Ishikawa (cell line): Measurements from ENCODE around the gene CPN2.
A peak's percentile ranks its signal among the peaks of the same experiment; 100 is the strongest.

Experiments used
- CEBPB ChIP-seq: IDR thresholded peaks from 2 replicates; pipeline ENCODE4 v1.6.1; 2012
- CREB1 ChIP-seq: IDR thresholded peaks from 2 replicates; pipeline ENCODE4 v1.6.1; 2012; ENCODE audit warnings: low read depth
- EGR1 ChIP-seq: IDR thresholded peaks from 2 replicates; pipeline ENCODE4 v1.6.1; 2012
- EP300 ChIP-seq: IDR thresholded peaks from 2 replicates; pipeline ENCODE4 v1.6.1; 2012; ENCODE audit warnings: borderline replicate concordance
- FOXM1 ChIP-seq: IDR thresholded peaks from 2 replicates; pipeline ENCODE4 v1.6.1; 2012; ENCODE audit warnings: low read depth, borderline replicate concordance
- NFIC ChIP-seq: IDR thresholded peaks from 2 replicates; pipeline ENCODE4 v1.6.1; 2012
- RAD21 ChIP-seq: IDR thresholded peaks from 2 replicates; pipeline ENCODE4 v1.6.1; 2012; ENCODE audit warnings: low read depth
- TAF1 ChIP-seq: IDR thresholded peaks from 2 replicates; pipeline ENCODE4 v1.6.1; 2012; ENCODE audit warnings: low read depth, mild to moderate bottlenecking
- TCF12 ChIP-seq: IDR thresholded peaks from 2 replicates; pipeline ENCODE4 v1.6.1; 2012; ENCODE audit warnings: low read depth
- TEAD4 ChIP-seq: IDR thresholded peaks from 2 replicates; pipeline ENCODE4 v1.6.1; 2012
- YY1 ChIP-seq: IDR thresholded peaks from 2 replicates; pipeline ENCODE4 v1.6.1; 2012; ENCODE audit warnings: low read depth
- ZBTB7A ChIP-seq: IDR thresholded peaks from 2 replicates; pipeline ENCODE4 v1.6.1; 2012; ENCODE audit warnings: low read depth
- TF ChIP-seq, protein P1 (sequence below): IDR thresholded peaks from 2 replicates; pipeline ENCODE4 v1.6.1; 2012; ENCODE audit warnings: low read depth, mild to moderate bottlenecking
- TF ChIP-seq, protein P2 (sequence below): IDR thresholded peaks from 2 replicates; pipeline ENCODE4 v1.6.1; 2012
- TF ChIP-seq, protein P3 (sequence below): IDR thresholded peaks from 2 replicates; pipeline ENCODE4 v1.6.1; 2012

CPN2 gene

DNA sequence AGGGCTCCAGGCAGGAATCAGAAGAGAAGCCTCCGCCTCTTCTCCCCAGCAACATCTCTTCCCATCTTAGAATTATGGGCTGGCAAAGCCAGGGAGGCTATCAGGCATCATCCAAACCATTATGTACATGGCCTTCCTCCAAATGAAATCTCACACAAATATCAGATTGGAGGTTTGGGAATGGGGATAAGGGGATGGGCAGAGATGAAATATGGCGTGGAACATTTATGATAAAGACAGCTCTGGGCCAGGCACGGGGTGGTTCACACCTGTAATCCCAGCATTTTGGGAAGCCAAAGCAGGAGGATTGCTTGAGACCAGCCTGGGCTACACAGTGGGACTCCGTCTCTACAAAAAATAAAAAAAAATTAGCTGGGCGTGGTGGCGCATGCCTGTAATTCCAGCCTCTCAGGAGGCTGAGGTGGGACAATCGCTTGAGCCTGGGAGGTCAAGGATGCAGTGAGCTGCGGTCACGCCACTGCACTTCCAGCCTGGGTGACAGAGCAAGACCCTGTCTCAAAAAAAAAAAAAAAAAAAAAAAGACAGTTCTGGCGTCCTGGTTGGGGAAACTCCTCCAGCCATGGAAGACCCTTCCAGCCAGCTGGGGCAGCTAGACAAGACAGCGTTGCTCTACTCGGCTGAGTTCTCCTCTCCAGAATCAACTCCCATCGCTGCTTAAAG, 36.6 kb downstream of the CPN2 start:
- TF ChIP-seq FOXM1 (0 out of 2 replicates have a peak, but pooled peaks have one; percentile 64), RAD21 (peak; percentile 15; the same call in 1 of the 2 replicates), CREB1 (no peak), TCF12 (peak; percentile 91), TEAD4 (peak; percentile 98), CEBPB (0 out of 2 replicates have a peak, but pooled peaks have one; percentile 4), NFIC (peak; percentile 72), EP300 (peak; percentile 96), ZBTB7A (0 out of 2 replicates have a peak, but pooled peaks have one; percentile 53), TAF1 (no peak), YY1 (peak; percentile 21; the same call in 1 of the 2 replicates), EGR1 (no peak)
- TF ChIP-seq, protein P1, sequence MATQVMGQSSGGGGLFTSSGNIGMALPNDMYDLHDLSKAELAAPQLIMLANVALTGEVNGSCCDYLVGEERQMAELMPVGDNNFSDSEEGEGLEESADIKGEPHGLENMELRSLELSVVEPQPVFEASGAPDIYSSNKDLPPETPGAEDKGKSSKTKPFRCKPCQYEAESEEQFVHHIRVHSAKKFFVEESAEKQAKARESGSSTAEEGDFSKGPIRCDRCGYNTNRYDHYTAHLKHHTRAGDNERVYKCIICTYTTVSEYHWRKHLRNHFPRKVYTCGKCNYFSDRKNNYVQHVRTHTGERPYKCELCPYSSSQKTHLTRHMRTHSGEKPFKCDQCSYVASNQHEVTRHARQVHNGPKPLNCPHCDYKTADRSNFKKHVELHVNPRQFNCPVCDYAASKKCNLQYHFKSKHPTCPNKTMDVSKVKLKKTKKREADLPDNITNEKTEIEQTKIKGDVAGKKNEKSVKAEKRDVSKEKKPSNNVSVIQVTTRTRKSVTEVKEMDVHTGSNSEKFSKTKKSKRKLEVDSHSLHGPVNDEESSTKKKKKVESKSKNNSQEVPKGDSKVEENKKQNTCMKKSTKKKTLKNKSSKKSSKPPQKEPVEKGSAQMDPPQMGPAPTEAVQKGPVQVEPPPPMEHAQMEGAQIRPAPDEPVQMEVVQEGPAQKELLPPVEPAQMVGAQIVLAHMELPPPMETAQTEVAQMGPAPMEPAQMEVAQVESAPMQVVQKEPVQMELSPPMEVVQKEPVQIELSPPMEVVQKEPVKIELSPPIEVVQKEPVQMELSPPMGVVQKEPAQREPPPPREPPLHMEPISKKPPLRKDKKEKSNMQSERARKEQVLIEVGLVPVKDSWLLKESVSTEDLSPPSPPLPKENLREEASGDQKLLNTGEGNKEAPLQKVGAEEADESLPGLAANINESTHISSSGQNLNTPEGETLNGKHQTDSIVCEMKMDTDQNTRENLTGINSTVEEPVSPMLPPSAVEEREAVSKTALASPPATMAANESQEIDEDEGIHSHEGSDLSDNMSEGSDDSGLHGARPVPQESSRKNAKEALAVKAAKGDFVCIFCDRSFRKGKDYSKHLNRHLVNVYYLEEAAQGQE = no peak
- TF ChIP-seq, protein P2, sequence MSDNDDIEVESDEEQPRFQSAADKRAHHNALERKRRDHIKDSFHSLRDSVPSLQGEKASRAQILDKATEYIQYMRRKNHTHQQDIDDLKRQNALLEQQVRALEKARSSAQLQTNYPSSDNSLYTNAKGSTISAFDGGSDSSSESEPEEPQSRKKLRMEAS = no peak
- TF ChIP-seq, protein P3, sequence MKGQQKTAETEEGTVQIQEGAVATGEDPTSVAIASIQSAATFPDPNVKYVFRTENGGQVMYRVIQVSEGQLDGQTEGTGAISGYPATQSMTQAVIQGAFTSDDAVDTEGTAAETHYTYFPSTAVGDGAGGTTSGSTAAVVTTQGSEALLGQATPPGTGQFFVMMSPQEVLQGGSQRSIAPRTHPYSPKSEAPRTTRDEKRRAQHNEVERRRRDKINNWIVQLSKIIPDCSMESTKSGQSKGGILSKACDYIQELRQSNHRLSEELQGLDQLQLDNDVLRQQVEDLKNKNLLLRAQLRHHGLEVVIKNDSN = no peak; the same call in 1 of the 2 replicates

DNA sequence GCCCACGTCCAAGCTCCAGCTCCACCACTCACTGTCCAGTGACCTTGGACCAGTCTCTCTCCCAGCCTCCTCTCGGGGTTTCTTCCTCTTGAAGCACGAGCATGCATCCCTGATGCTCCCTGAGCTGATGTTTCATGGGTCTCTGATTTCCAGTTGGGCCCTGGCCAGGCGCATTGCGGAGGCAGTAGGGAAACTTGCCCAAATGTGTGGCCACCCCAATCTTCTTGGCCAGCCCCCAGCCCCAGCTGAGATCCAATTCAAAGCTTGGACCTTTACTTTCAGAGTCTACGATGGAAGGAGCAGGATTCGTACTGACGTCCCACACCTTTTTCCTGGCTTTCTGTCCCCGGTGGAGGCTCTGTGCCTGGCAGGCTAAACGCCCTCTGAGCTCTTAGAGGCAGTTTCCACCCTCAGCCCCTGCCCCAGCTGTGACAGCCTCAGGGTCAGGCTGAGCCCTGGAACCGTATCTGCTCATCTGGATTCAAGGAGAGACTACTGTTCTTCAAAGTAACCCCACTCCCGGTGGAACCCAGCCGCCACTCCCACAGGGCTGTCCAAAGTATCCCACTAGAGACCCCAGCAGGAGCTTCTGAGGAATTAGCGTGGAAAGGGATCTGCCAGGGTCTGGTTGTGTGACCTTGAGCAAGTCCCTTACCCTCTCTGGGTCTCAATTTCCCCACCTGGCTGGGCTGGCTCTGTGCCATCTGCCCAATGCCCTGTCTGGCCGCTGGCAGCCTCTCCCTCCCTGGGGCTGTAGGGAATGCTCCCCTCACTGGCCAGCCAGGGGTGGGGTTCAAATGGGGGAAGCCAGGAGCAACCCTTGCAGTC, 37.4 kb downstream of the CPN2 start:
- TF ChIP-seq EP300 (no peak), NFIC (peak; percentile 63)

DNA sequence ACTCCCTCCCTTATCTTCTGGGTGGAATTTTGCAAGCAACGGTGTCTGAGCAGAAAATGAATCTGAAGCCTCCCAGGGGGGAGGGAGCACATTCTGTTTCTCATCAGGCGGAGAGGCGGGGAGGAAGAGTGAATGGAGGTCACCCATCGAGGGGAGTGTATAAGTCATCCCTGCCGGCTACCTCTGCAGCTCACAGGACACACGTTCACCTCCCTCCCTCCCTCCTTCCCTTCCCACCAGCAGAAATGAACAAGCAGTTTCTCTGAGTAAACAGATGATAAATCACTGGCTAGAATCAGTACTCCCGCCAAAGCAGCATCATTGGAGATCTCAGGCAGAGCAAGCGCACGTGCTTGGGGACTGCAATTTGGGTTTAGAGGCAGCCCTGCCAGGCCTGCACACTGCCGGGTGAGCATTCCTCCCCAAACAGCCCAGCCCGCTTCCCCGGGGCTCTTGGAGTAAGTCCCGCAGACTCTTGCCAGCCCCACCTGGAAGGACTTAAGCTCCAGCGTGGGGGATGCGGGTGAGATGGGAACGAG, 38.3 kb downstream of the CPN2 start:
- TF ChIP-seq TEAD4 = no peak
- TF ChIP-seq, protein P2 = no peak
- TF ChIP-seq CREB1 = no peak
- no peak for TF ChIP-seq ZBTB7A
- no peak for TF ChIP-seq YY1
- TF ChIP-seq, protein P3 = no peak
- TF ChIP-seq, protein P1 = no peak
- TF ChIP-seq CEBPB = no peak
- TF ChIP-seq TCF12 = no peak
- no peak for TF ChIP-seq NFIC
- TF ChIP-seq EGR1 = no peak
- no peak for TF ChIP-seq EP300
- TF ChIP-seq FOXM1 = no peak
- no peak for TF ChIP-seq TAF1
- TF ChIP-seq RAD21 = no peak

DNA sequence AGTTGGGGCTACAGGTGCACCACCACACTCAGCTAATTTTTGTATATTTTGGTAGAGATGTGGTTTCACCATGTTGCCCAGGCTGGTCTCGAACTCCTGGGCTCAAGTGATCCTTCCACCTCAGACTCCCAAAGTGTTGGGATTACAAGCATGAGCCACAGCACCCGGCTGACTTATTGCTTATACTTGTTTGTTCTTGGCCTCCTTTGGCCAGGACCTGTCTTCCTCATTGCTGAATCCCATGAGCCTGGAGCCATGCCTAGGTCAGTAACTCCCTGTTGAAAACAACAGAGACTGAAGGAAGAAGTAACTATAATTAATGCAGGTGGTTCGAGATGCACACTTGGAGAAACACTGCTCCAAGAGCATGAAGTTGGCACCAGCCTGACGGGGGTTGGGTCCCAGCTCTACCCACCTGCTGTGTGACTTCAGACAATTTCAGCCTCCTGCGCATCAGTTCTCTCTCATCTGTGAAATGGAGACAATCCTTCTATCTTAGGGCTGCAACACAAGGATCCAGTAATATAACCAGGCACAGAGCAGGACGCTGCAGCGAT, 38.9 kb downstream of the CPN2 start:
- TF ChIP-seq ZBTB7A (no peak), TAF1 (no peak), TEAD4 (no peak), CEBPB (no peak), FOXM1 (no peak), TCF12 (no peak), RAD21 (no peak), NFIC (no peak), YY1 (no peak), CREB1 (no peak), EP300 (no peak)
- TF ChIP-seq, protein P1 = no peak
- TF ChIP-seq, protein P2 = no peak
